Ascending aorta (tissue), 2 donors: ENCODE results near the gene STEAP4. TPM values are rescaled to one million over a fixed set of nuclear protein-coding genes. Genes with fewer than 3 reads are reported as not detected.

Experiments used
- DNase-seq, 2 donors: peaks; one replicate each; pipeline ENCODE4 v3.0.0-alpha.2; 2019; ENCODE audit warnings: low spot score in 2 of 2
- H3K27ac ChIP-seq, 2 donors: fragments of 200-600 bp; sonication (generic); one replicate each; pipeline ENCODE4 v1.5.1; 2016 to 2017; ENCODE audit warnings: mild to moderate bottlenecking in 1 of 2
- H3K27me3 ChIP-seq: fragments of 200-600 bp; sonication (generic); one replicate; pipeline ENCODE4 v1.5.1; 2017
- H3K36me3 ChIP-seq, 2 donors: fragments of 200-600 bp; sonication (generic); one replicate each; pipeline ENCODE4 v1.5.1; 2016
- H3K4me1 ChIP-seq, 2 donors: fragments of 200-600 bp; sonication (generic); one replicate each; pipeline ENCODE4 v1.5.1; 2016 to 2017; ENCODE audit warnings: mild to moderate bottlenecking in 1 of 2
- H3K4me3 ChIP-seq, 2 donors: fragments of 200-600 bp; sonication (generic); one replicate each; pipeline ENCODE4 v1.5.1; 2016 to 2017; ENCODE audit warnings: mild to moderate bottlenecking in 1 of 2
- H3K9me3 ChIP-seq, 2 donors: fragments of 200-600 bp; sonication (generic); one replicate each; pipeline ENCODE4 v1.5.1; 2016
- CTCF ChIP-seq, 3 experiments: fragments of 200-600 bp in 2 of 3; fragments of 450-650 bp in 1 of 3; sonication (generic) in 2 of 3; IDR thresholded peaks; one replicate each; pipeline ENCODE4 v1.5.1; 2016 to 2019; ENCODE audit warnings: antibody characterized with exemption in 3 of 3, mild to moderate bottlenecking in 1 of 3, moderate library complexity in 1 of 3
- intact Hi-C: fragments of 100-400 bp; cut with DNase I; formaldehyde crosslinking; loops from one replicate; pipeline ENCODE4 v1.15.1; 2023
- total RNA-seq: library from RNA; depleted of rRNA; stranded (reverse); fragments of >200 nt; gene quantifications from one replicate; pipeline ENCODE4 v1.1.0, GENCODE V29; 2016

STEAP4 gene
- total RNA-seq, 1 donor from 2014 or later = 211 TPM

GRCh38 chr7:88344956-88345832, 38.5 kb upstream of the STEAP4 start:
- Histone ChIP-seq H3K27me3 (no peaks in the 10 kb centered on the region), H3K36me3 (no peaks in the 10 kb centered on the region), H3K4me3 (no peak overlapping the region), H3K4me1 (no peaks in the 10 kb centered on the region), H3K27ac (no peak overlapping the region), H3K9me3 (no peaks in the 10 kb centered on the region)
- intact Hi-C loops = no loop called here
- TF ChIP-seq CTCF (IDR thresholded peaks at IDR 0.05) = peak in 2 of 3 experiments; percentile 29 to 38
- no peak for DNase-seq

- intact Hi-C loops = no loop called here
- Histone ChIP-seq H3K4me3 (no peak overlapping the region), H3K27me3 (no peaks in the 10 kb centered on the region), H3K9me3 (no peaks in the 10 kb centered on the region), H3K36me3 (no peaks in the 10 kb centered on the region), H3K27ac (no peak overlapping the region), H3K4me1 (no peaks in the 10 kb centered on the region)
- no peak for DNase-seq
- TF ChIP-seq CTCF (IDR thresholded peaks at IDR 0.05) = no peak
These were observed 37.6 kb upstream of the STEAP4 start for GRCh38 chr7:88344271-88344670.

GRCh38 chr7:88339195-88339922, 32.7 kb upstream of the STEAP4 start:
- H3K9me3 ChIP-seq = no peaks in the 10 kb centered on the region
- H3K27ac ChIP-seq = no peak overlapping the region
- no peaks in the 10 kb centered on the region for H3K4me1 ChIP-seq
- intact Hi-C loops = no loop called here
- no peaks in the 10 kb centered on the region for H3K36me3 ChIP-seq
- H3K4me3 ChIP-seq = no peak overlapping the region
- no peak for DNase-seq
- TF ChIP-seq CTCF (IDR thresholded peaks at IDR 0.05) = no peak
- no peaks in the 10 kb centered on the region for H3K27me3 ChIP-seq

- Histone ChIP-seq H3K9me3 (no peaks in the 10 kb centered on the region), H3K27me3 (no peaks in the 10 kb centered on the region), H3K4me1 (no peaks in the 10 kb centered on the region), H3K4me3 (no peak overlapping the region), H3K27ac (no peak overlapping the region), H3K36me3 (no peaks in the 10 kb centered on the region)
- DNase-seq = no peak
- TF ChIP-seq CTCF (IDR thresholded peaks at IDR 0.05) = no peak
- intact Hi-C loops = no loop called here
These were observed 31.8 kb upstream of the STEAP4 start for GRCh38 chr7:88338503-88338902.

- no peak overlapping the region for H3K27ac ChIP-seq
- intact Hi-C loops = no loop called here
- no peak overlapping the region for H3K4me3 ChIP-seq
- no peaks in the 10 kb centered on the region for H3K36me3 ChIP-seq
- TF ChIP-seq CTCF (IDR thresholded peaks at IDR 0.05) = no peak
- no peaks in the 10 kb centered on the region for H3K4me1 ChIP-seq
- H3K9me3 ChIP-seq = no peaks in the 10 kb centered on the region
- no peaks in the 10 kb centered on the region for H3K27me3 ChIP-seq
- no peak for DNase-seq
These were observed 30.9 kb upstream of the STEAP4 start for GRCh38 chr7:88337572-88337971.
